ENCODE measurements around the gene C11orf91. TPM values are rescaled to one million over a fixed set of nuclear protein-coding genes. Genes with fewer than 3 reads are reported as not detected.

The C11orf91 gene
- total RNA-seq, 2 experiments from 2014 or later, result not detected

- Mint-ChIP-seq H3K9me3 (no peaks in the 10 kb centered on the region), H3K4me3 (no peak overlapping the region), H3K36me3 (ENCODE audit: low read depth) (no peaks in the 10 kb centered on the region), H3K27ac (no peak overlapping the region), H3K27me3 (ENCODE audit: low read depth) (peaks cover 5% of the 10 kb centered on the region), H3K4me1 (ENCODE audit: low read depth) (no peaks in the 10 kb centered on the region)
- no peak for DNase-seq
- intact Hi-C loops (cut with micrococcal nuclease), result no loop called here
- CTCF ChIA-PET, result no interaction called here
Measured at GRCh38 chr11:33652431-33652830, 48.2 kb downstream of the C11orf91 start.

GRCh38 chr11:33651990-33652389, 48.6 kb downstream of the C11orf91 start:
- Mint-ChIP-seq H3K27ac (no peak overlapping the region), H3K27me3 (ENCODE audit: low read depth) (peaks cover 5% of the 10 kb centered on the region), H3K36me3 (ENCODE audit: low read depth) (no peaks in the 10 kb centered on the region), H3K9me3 (no peaks in the 10 kb centered on the region), H3K4me3 (no peak overlapping the region), H3K4me1 (ENCODE audit: low read depth) (no peaks in the 10 kb centered on the region)
- intact Hi-C loops (cut with micrococcal nuclease), result no loop called here
- no peak for DNase-seq
- CTCF ChIA-PET, result no interaction called here

GRCh38 chr11:33651555-33651954, 49.1 kb downstream of the C11orf91 start:
- no peak overlapping the region for H3K27ac Mint-ChIP-seq
- H3K4me1 Mint-ChIP-seq (ENCODE audit: low read depth), result no peaks in the 10 kb centered on the region
- no peak overlapping the region for H3K4me3 Mint-ChIP-seq
- H3K27me3 Mint-ChIP-seq (ENCODE audit: low read depth), result peaks cover 5% of the 10 kb centered on the region
- CTCF ChIA-PET, result no interaction called here
- H3K36me3 Mint-ChIP-seq (ENCODE audit: low read depth), result no peaks in the 10 kb centered on the region
- no peaks in the 10 kb centered on the region for H3K9me3 Mint-ChIP-seq
- intact Hi-C loops (cut with micrococcal nuclease), result no loop called here
- no peak for DNase-seq

- Mint-ChIP-seq H3K27me3 (ENCODE audit: low read depth) (peaks cover 5% of the 10 kb centered on the region), H3K9me3 (no peaks in the 10 kb centered on the region), H3K36me3 (ENCODE audit: low read depth) (no peaks in the 10 kb centered on the region), H3K27ac (no peak overlapping the region), H3K4me3 (no peak overlapping the region), H3K4me1 (ENCODE audit: low read depth) (no peaks in the 10 kb centered on the region)
- intact Hi-C loops (cut with micrococcal nuclease), result no loop called here
- no peak for DNase-seq
- CTCF ChIA-PET, result interaction anchor here (1.0 kb wide), 1 partner anchor 36 kb away, joined by 3 read pairs; no protein-coding TSS in a partner anchor
Measured at GRCh38 chr11:33649944-33650343, 50.7 kb downstream of the C11orf91 start.

Other genes starting within 250 kb of the C11orf91 start
- gene CD59, start 35.6 kb upstream of the C11orf91 start, total RNA-seq, result 10 to 100 TPM; 59.9 to 61.9 TPM
- gene FBXO3, start 73.7 kb upstream of the C11orf91 start, total RNA-seq, result 10 to 100 TPM; 12.2 to 12.9 TPM
- gene LMO2, start 191.2 kb upstream of the C11orf91 start, total RNA-seq, result not detected